Activated T-helper 17 cell treated with anti-CD3 and anti-CD28 coated beads, Interleukin-2, amount 50 U/mL, for 72 hours (primary cell): Measurements from ENCODE around the gene FHOD3. TPM values are rescaled to one million over a fixed set of nuclear protein-coding genes. Genes with fewer than 3 reads are reported as not detected.

Experiments
- ATAC-seq: fragments of 150-1000 bp; cut with Tn5 transposase; replicated peaks from 2 replicates; pipeline ENCODE4 v1.10.0; 2021; ENCODE audit warnings: mild to moderate bottlenecking, moderate library complexity
- H3K27ac Mint-ChIP-seq: one replicate; pipeline ENCODE4 v1.8.0; 2022; ENCODE audit warnings: mixed read lengths
- H3K27me3 Mint-ChIP-seq: one replicate; pipeline ENCODE4 v1.8.0; 2022; ENCODE audit warnings: mixed read lengths
- H3K36me3 Mint-ChIP-seq: one replicate; pipeline ENCODE4 v1.8.0; 2022; ENCODE audit warnings: low read depth, mild to moderate bottlenecking, mixed read lengths
- H3K4me1 Mint-ChIP-seq: one replicate; pipeline ENCODE4 v1.8.0; 2022; ENCODE audit warnings: mixed read lengths
- H3K4me3 Mint-ChIP-seq: one replicate; pipeline ENCODE4 v1.8.0; 2022; ENCODE audit warnings: mild to moderate bottlenecking, mixed read lengths
- H3K9me3 Mint-ChIP-seq: one replicate; pipeline ENCODE4 v1.8.0; 2022; ENCODE audit warnings: mixed read lengths
- total RNA-seq, 2 donors: library from RNA; stranded (reverse); gene quantifications; one replicate each; pipeline ENCODE4 v1.2.3, GENCODE V29; 2022

FHOD3 gene
- total RNA-seq, 2 donors from 2014 or later: not detected

- H3K27ac Mint-ChIP-seq: no peak overlapping the region
- H3K36me3 Mint-ChIP-seq: no peaks in the 10 kb centered on the region
- H3K9me3 Mint-ChIP-seq: no peaks in the 10 kb centered on the region
- no peaks in the 10 kb centered on the region for H3K4me1 Mint-ChIP-seq
- peaks cover 12% of the 10 kb centered on the region for H3K27me3 Mint-ChIP-seq
- no peak overlapping the region for H3K4me3 Mint-ChIP-seq
- no peak for ATAC-seq
Observed at GRCh38 chr18:36695806-36696205, 398.3 kb downstream of the FHOD3 start.

DNA sequence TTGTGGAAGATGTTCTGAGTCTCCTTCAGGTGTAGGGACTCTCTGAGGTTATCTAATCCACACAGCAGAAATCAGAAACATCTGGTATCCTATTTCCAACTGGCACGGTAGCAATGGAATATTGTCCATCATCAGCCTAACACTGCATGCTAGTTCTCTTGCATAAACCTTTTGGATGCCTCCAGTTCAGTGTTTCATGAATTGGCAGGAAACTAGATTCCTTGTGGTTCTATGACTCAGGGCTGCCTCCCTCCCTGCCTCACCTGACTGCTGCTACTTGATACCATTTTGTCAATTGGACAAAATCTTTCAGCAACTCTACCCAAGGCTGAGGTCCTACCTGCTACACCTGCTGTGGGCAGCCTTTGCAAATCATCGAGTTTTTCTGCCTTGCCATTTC is 400.4 kb downstream of the FHOD3 start:
- H3K4me3 Mint-ChIP-seq: no peak overlapping the region
- ATAC-seq: no peak
- H3K36me3 Mint-ChIP-seq: no peaks in the 10 kb centered on the region
- H3K27ac Mint-ChIP-seq: no peak overlapping the region
- H3K27me3 Mint-ChIP-seq: peaks cover 12% of the 10 kb centered on the region
- no peaks in the 10 kb centered on the region for H3K9me3 Mint-ChIP-seq
- H3K4me1 Mint-ChIP-seq: no peaks in the 10 kb centered on the region

DNA sequence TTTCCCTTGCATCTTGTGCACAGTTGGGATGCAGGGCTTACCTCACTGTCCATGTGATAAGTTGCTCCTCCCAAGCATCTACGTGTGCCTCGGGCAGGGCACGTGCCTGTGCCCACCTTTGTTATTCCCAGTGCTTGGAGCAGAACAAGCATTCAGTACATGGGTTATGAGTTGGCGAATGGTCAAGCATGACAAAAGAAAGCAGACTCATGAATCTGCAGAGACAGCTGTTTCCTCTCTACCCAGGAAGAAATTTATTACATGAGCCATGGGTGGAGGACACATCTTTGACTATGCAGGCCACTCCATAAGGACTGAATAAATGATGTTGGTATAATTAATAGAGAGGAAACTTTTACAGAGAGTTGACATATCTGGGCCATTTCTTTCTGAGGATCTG is 403.4 kb downstream of the FHOD3 start:
- no peaks in the 10 kb centered on the region for H3K4me1 Mint-ChIP-seq

DNA sequence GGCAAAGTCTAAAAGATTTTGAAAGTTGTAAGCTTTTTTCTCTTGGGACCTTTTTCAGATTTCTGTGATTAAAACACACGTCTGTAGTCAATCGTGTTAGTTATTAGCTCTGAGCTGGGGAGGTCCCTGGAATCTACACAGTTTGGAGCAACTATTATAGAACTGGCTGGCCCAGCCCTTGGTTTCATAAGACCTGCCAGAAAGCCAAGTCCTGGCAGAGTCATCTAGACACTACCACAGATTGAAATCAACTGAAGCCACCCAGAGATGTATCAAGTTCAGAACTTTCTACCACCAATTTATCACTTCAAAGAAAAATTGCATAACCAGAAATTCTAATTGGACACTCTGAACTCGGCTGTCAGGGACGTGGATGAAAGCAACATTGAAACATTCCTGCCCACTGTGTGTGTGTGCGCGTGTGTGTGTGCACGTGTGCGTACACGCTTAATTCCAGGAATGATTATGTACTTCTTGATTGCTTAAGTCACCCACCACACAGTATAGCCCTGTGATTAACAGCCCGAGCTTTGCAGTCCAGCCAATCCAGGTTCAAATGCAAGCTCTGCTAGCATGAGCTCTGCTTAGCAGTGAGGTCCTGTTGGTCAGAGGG is 405.0 kb downstream of the FHOD3 start:
- H3K4me1 Mint-ChIP-seq: no peaks in the 10 kb centered on the region
- no peak overlapping the region for H3K4me3 Mint-ChIP-seq
- no peak overlapping the region for H3K27ac Mint-ChIP-seq
- peaks cover 32% of the 10 kb centered on the region for H3K27me3 Mint-ChIP-seq
- no peak for ATAC-seq
- H3K9me3 Mint-ChIP-seq: no peaks in the 10 kb centered on the region
- H3K36me3 Mint-ChIP-seq: no peaks in the 10 kb centered on the region

More for the DNA sequence above, 403.4 kb downstream of the FHOD3 start:
- peaks cover 26% of the 10 kb centered on the region for H3K27me3 Mint-ChIP-seq
- H3K27ac Mint-ChIP-seq: no peak overlapping the region
- no peaks in the 10 kb centered on the region for H3K9me3 Mint-ChIP-seq
- no peak for ATAC-seq
- no peak overlapping the region for H3K4me3 Mint-ChIP-seq
- no peaks in the 10 kb centered on the region for H3K36me3 Mint-ChIP-seq

DNA sequence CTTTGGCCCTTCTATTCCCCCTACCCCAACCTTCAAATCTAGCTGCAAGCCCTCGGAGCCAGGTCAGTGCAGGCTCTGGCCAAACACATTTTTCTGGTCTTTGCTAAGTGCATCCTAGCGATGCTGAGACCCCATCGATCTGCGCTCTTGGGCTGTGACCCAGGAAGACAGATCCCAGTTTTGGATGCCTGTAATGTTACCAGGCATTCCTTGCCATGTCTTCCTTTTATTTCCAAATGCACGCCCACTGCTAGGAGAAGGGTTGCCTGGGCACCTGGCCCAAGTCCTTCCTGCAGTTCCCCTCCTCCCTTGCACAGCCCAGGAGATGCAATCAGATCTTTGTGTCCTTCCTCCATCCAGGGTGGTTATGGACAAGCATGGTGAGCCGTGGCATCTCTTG is 406.6 kb downstream of the FHOD3 start:
- Mint-ChIP-seq H3K9me3 (no peaks in the 10 kb centered on the region), H3K27ac (no peak overlapping the region), H3K36me3 (no peaks in the 10 kb centered on the region), H3K27me3 (peaks cover 38% of the 10 kb centered on the region), H3K4me3 (no peak overlapping the region), H3K4me1 (no peaks in the 10 kb centered on the region)
- no peak for ATAC-seq

- H3K9me3 Mint-ChIP-seq: no peaks in the 10 kb centered on the region
- H3K4me3 Mint-ChIP-seq: no peak overlapping the region
- no peak for ATAC-seq
Observed at GRCh38 chr18:36706134-36706881, 408.8 kb downstream of the FHOD3 start.

GRCh38 chr18:36708366-36708765 is 410.9 kb downstream of the FHOD3 start:
- Mint-ChIP-seq H3K36me3 (no peaks in the 10 kb centered on the region), H3K27me3 (peaks cover 29% of the 10 kb centered on the region), H3K4me3 (no peak overlapping the region), H3K4me1 (no peaks in the 10 kb centered on the region), H3K27ac (no peak overlapping the region), H3K9me3 (no peaks in the 10 kb centered on the region)
- ATAC-seq: no peak

More at GRCh38 chr18:36706134-36706881, 408.8 kb downstream of the FHOD3 start:
- Mint-ChIP-seq H3K36me3 (no peaks in the 10 kb centered on the region), H3K27ac (no peak overlapping the region), H3K4me1 (no peaks in the 10 kb centered on the region), H3K27me3 (peaks cover 29% of the 10 kb centered on the region)

DNA sequence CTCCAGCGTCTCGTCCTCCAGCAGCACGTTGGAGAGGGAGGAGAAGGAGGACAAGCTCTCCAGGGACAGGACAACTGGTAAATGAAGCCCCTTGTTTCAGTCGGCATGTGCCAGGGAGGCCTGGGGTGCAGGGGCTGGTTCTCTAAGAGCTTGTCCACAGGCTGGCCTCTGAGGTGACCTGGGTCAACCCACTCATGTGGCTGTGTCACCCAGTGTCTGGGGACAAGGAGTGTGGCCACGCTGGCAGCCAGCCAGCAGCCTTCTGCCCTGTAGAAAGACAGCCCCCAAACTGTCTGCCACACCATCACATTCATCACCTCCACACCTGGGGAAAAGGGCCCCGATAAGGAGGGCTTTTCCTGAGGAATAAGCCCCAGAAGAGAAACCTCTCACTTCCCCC is 411.8 kb downstream of the FHOD3 start:
- no peaks in the 10 kb centered on the region for H3K9me3 Mint-ChIP-seq
- no peaks in the 10 kb centered on the region for H3K36me3 Mint-ChIP-seq
- H3K4me1 Mint-ChIP-seq: no peaks in the 10 kb centered on the region
- H3K27ac Mint-ChIP-seq: no peak overlapping the region
- no peak for ATAC-seq
- H3K4me3 Mint-ChIP-seq: no peak overlapping the region
- H3K27me3 Mint-ChIP-seq: peaks cover 24% of the 10 kb centered on the region

- ATAC-seq: no peak
- Mint-ChIP-seq H3K27me3 (peaks cover 10% of the 10 kb centered on the region), H3K4me1 (no peaks in the 10 kb centered on the region), H3K4me3 (no peak overlapping the region), H3K9me3 (no peaks in the 10 kb centered on the region), H3K27ac (no peak overlapping the region), H3K36me3 (no peaks in the 10 kb centered on the region)
Observed at GRCh38 chr18:36711014-36711725, 413.7 kb downstream of the FHOD3 start.

GRCh38 chr18:36711813-36712444 is 414.4 kb downstream of the FHOD3 start:
- no peak for ATAC-seq
- Mint-ChIP-seq H3K27me3 (peaks cover 9% of the 10 kb centered on the region), H3K27ac (no peak overlapping the region), H3K4me1 (no peaks in the 10 kb centered on the region), H3K36me3 (no peaks in the 10 kb centered on the region), H3K9me3 (no peaks in the 10 kb centered on the region), H3K4me3 (no peak overlapping the region)

DNA sequence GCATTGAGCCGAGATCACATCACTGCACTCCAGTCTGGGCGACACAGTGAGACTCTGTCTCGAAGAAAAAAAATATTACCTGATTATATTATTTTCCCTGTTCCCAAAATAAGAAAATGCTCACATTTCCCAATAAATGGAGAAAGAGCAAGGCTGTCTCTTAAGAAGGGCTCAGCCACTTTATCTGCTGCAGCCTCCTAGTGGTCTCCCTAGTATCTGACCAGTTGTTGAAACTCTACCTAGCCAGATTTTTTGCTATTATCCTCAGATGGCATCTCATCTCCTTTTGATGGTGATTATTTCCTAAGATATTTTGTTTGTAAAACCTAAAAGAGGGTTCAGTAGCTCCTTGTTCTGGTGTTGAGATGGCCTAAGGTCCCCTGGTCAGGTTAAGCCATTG is 417.0 kb downstream of the FHOD3 start:
- H3K27ac Mint-ChIP-seq: no peak overlapping the region

GRCh38 chr18:36717422-36718110 is 420.1 kb downstream of the FHOD3 start:
- Mint-ChIP-seq H3K27me3 (peaks cover 4% of the 10 kb centered on the region), H3K4me1 (no peaks in the 10 kb centered on the region)

More for the DNA sequence above, 417.0 kb downstream of the FHOD3 start:
- no peaks in the 10 kb centered on the region for H3K36me3 Mint-ChIP-seq
- H3K27me3 Mint-ChIP-seq: no peaks in the 10 kb centered on the region
- H3K4me1 Mint-ChIP-seq: no peaks in the 10 kb centered on the region
- no peaks in the 10 kb centered on the region for H3K9me3 Mint-ChIP-seq
- H3K4me3 Mint-ChIP-seq: no peak overlapping the region
- ATAC-seq: no peak

DNA sequence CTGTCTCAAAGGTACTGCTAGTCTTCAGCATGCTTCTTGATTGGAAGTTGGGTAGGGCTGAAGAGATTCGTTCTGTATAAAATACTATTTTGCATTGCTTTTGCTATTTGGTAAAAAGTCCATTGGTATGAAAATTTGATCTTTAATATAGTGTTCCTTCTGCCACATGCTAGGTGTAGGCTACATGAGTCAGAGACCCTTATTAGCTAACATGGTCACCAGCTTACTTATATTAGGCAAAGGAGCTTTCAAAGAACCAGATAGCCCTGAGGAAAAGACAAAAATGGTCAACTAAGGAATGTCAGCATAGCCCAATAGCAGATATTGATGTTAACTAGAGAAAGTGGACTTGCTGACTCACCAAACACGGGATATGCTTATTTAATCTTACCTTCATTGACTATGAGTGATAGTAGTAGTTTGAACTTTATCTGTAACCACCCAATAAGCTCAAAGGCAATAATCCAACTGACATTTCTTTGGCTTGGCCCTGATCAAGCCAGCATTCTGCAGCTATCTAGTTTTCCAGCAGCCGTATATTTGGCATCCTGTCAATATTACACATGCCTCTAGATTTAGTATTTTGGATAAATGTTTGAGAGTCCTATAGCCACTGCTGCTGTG is 421.3 kb downstream of the FHOD3 start:
- no peak overlapping the region for H3K27ac Mint-ChIP-seq
- H3K4me3 Mint-ChIP-seq: no peak overlapping the region
- H3K36me3 Mint-ChIP-seq: no peaks in the 10 kb centered on the region
- peaks cover 4% of the 10 kb centered on the region for H3K27me3 Mint-ChIP-seq
- no peaks in the 10 kb centered on the region for H3K4me1 Mint-ChIP-seq
- no peaks in the 10 kb centered on the region for H3K9me3 Mint-ChIP-seq
- ATAC-seq: no peak

More at GRCh38 chr18:36717422-36718110, 420.1 kb downstream of the FHOD3 start:
- Mint-ChIP-seq H3K27ac (no peak overlapping the region), H3K36me3 (no peaks in the 10 kb centered on the region), H3K4me3 (no peak overlapping the region), H3K9me3 (no peaks in the 10 kb centered on the region)
- no peak for ATAC-seq

DNA sequence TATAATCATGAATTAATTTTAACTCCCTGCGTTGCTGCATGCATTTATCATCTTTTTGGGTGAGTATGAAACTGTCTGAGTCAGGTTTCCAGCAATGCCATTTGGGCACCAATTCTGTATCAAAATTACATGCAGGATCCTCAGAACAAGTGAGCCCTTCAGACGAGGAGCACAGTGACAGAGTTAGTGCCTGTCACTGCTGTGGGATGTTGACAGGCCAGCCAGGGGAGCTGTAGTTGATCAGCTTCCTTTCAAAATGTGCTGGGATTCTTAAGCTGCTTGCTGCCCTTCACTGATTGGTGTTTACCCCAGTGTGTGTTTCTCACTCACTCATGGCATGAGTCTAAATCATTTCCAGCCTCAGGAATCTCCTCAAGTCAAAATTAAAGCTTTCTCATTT is 422.1 kb downstream of the FHOD3 start:
- no peaks in the 10 kb centered on the region for H3K4me1 Mint-ChIP-seq
- H3K27me3 Mint-ChIP-seq: peaks cover 7% of the 10 kb centered on the region
- no peak for ATAC-seq
- no peaks in the 10 kb centered on the region for H3K36me3 Mint-ChIP-seq
- no peak overlapping the region for H3K27ac Mint-ChIP-seq
- no peaks in the 10 kb centered on the region for H3K9me3 Mint-ChIP-seq
- H3K4me3 Mint-ChIP-seq: no peak overlapping the region
